GM21619 (cell line): ENCODE results near the gene CCDC82.

ENCODE experiments used
- ATAC-seq: cut with Tn5 transposase; IDR thresholded peaks from one replicate; pipeline ENCODE4 v1.9.1; 2021; ENCODE audit not compliant: unreplicated experiment

Gene CCDC82

DNA sequence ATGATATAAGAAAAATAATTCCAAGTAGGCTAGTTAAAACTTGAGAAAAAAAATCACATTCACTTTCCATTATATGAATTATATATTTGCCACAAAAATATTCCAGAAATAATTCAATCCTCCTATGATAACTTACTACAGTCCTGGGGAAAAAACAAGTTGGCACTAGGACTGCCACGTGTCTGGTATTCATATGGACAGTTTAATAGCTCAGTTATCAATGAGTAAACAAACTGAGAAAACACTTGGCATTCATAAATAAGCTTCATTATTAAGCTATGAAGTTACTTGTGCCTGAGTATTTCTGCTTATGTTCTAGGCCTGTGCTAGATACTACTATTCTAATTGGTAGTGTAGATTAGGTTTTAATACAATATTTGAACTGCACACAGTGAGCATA, 24.2 kb downstream of the CCDC82 start:
- ATAC-seq, result no peak

DNA sequence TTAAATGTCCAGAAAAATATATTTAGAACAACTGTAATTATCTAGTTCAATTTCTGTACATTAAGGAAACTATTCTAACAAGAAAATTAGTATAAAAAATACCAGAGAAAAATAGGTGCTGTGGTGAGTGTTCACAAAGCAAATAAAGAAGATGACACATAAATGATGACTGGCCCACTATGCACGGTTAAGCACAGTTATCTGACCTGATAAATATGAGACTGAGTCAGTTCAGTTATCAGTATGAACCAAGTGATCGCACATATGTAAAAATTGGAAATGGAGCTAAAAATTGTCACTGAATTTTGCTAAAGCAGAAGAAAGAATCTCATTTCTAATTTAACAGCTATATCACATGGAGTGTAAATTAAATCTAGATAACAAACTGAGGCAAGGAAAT, 27.9 kb downstream of the CCDC82 start:
- no peak for ATAC-seq

DNA sequence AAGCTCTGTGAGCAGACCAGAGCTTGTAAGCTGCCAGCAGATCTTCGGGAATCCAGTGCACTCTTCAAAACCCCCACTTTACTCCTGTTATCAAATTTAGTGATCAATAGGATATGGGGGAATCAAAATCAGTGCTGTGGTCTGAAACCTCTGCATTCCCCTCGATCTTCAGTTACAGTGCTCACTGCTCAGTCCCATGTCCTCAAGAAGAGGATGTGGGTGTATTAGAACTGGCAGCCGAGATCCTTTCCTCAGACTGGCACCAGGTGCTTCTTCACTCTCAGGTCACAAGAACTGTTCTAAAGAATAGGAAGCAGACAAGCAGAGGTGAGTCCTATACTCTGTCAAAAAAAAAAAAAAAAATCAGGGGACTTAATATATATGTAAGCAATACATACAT, 31.4 kb downstream of the CCDC82 start:
- ATAC-seq, result no peak

DNA sequence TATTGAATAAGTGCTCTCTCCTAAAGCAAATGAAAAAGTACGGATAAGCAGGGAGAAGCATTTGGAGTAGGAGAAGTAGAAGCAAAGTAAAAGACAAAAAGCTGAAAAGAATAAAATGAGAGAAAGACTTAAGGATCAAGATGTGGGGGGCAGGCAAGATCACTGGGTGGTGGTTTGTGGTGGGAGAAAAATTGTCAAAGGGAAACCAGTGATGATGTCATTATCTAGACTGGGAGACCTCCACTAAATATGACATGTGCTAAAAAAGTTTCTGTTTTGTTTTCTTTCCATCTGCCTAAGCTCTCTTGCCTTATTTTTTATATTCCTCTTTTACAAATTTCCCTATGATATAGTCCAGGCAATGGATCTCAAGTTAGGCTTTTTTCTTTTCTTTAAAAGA, 31.9 kb downstream of the CCDC82 start:
- ATAC-seq, result peak; percentile 57

DNA sequence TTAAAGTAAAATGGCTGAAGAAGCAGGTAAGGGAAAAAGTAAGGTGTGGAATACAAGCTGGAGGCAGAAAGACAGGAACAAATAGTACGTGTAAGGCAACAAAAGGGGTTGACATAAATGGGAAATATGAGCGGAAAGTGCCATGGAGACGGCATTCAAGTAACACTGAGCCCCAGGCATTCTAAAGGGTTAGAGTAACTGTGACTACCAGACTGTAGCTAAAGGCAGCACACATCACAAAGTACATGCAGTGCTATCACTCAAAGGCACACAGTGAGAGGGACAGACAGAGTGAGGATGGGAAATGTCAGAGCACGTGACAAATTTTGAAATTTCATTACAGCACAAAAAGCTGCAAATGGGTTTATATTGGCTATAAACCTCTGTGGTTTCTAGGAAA, 32.9 kb downstream of the CCDC82 start:
- ATAC-seq, result no peak

DNA sequence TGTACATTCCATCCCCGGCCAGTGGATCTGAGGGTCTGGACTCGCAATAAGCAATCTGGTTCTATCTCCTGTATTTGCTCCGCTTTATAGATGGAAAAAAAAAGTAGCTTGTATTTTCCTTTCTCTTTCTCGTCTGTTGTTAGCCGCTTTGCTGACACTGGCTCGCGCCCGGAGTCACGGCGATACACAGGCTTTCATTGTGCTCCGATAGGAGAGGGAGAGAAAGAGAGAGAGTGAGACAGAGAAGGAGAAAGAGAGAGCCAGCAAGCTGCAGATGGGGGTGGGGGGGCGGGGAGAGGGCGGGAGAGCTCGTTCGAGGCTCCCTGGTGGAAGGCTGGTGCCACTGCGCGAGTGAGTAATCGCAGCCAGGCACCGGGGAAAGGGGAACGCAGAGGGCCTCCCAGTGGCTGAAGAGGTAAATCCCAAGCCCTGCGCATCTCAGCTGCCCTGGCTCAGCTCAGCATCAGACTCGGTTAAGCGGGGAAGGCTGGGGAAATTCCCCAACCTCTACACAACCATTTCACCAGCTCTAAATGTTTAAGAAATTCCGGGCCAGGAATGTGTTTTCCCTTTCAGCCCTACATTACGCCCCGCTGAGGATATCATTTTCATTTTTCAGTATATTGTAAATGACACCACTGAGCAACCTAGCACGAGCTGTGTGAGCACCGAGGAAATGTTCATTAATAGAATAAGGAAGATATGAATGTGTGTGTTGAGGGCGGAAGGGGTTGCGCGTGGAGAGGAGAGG, 46.6 kb downstream of the CCDC82 start, which contains the start of gene MAML2:
Gene MAML2, minus strand, starts transcription at position 235 of the 751 bp plus-strand sequence. CDS start 1,300 bp downstream, outside the sequence.
- peak; percentile 71 for ATAC-seq

DNA sequence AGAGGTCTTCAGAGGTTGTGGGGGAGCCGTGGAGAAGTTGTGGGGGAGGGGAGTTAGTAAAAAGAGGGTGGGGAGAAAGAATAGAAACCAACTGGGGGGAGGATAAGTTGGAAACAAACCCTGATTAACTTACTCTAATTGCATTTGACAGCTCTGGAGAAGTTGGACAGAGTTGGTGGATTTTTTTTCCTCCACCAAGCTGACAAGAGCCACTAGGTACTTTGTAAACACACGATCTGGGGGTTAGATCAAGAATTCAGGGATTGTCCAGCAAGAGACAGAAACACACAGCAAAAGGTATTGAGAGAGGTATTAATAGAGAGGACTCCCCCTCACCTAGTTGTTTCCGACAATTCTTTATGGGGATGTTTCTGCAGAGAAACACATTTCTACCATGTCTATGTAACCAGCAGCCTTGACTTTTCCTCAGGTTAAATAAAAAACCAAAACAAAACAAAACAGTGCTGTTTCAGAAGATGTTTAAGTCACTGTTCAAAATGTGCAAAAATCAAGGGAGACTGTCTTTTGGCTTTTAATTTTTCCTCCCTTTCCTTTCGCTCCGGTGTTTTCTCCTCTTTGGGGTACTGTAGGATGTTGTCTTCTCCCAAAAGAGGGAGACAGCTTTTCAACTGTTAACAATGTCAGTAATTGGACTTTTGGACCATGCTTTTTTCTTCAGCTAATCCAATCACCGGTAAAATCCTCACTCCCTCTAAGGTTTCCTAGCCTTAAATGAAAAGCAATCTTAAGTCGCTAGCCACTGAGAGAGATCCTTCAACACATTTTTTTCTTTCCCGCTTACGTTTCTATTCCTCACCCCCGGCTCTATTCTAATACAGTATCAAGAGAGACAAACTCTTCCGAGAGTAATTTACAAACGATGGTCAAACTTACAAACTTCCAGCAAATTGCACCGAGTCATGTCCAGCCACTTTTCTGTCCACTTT, 47.4 kb downstream of the CCDC82 start:
- ATAC-seq, result no peak

DNA sequence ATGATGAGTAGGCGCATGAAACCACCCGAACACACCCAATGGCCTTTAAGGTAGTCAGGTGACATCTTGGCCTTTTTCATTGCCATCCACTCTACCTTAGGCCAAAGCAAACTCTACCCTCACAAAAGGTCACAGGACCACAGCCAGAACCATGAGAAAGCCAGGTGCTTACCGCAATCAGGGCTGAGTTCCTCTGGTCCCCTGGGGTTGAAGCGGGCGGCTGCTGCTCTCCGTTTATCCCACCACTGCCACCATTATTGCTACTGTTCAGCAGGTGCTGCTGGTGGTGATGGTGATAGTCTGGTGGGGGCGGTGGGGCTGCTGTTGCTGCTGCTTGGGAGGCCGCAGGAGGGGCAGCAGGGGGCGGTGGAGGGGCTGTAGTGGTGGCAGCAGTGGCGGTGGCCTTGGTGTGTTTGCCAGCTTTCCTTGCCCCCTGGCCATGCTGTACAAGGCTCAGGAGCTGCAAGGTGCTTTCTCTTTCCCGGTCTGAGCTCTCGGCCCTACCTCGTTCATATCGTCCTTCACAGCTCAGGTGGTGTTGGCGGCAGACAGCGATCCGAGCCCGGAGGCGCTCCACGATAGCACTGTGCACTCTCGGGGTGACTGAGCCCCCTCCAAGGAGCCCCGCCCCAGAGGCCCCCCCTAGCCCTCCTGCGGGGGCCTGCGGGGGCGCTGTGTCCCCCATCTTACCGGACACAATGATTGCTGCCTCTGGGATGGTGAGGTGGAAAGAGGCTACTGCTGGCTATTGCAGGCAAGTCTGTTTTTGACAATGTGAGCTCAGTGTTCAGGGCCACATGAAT, 48.3 kb downstream of the CCDC82 start:
- ATAC-seq, result peak; percentile 31

DNA sequence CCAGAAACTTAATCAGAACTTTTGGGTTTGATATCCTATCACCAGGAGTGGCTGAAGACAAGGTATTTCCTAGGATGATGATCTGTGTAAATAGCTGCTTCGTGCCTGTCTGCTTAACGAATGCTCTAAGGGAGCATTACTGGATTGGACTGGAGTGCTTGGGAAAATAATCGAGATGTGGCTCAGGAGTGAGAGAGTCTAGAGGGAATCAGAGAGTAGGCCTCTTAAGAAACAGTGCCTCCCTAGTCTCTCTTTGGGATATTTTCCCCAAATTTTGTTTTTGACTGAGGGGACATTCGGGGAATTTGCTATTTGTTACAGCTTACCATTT, 49.2 kb downstream of the CCDC82 start:
- ATAC-seq, result no peak

DNA sequence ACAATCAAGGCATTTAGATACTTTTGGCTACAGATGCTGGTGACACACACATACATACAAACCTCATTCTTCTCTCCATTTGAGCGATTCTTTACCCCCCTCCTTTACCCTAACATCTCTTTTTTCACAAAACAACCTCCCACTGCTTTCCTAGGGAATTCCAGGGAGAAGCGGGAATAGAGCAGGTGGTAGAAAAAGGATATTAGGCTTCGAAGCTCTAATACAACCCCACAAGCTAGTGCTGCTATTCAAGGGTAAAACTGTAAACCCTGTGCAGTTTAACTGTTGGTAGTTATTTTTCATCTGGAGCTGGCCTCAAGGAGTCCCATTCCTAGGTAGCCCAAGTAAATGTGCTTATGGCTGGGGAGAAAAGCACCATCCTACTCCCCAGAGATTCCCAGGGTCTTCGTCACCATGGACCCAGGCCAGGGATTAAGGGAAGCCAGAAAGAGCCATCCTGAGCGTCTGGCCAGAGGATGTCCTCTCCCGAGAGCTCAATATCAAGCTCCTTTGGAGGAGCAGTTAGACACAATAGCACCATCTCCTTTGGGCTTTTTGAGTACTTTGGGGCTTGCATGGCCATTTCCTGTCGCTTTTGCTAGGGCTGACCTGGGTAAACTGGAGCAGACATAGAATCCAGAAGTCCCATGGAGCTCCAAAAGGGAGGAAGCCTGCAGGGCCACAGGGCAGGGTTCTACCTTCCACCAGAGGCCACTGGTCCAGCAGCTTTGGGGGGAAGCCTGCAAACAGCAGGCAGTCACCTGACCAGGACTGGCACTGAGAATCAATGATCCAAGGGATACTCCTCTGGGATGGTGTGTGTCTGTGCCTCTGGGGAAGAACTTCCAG, 49.8 kb downstream of the CCDC82 start:
- no peak for ATAC-seq

DNA sequence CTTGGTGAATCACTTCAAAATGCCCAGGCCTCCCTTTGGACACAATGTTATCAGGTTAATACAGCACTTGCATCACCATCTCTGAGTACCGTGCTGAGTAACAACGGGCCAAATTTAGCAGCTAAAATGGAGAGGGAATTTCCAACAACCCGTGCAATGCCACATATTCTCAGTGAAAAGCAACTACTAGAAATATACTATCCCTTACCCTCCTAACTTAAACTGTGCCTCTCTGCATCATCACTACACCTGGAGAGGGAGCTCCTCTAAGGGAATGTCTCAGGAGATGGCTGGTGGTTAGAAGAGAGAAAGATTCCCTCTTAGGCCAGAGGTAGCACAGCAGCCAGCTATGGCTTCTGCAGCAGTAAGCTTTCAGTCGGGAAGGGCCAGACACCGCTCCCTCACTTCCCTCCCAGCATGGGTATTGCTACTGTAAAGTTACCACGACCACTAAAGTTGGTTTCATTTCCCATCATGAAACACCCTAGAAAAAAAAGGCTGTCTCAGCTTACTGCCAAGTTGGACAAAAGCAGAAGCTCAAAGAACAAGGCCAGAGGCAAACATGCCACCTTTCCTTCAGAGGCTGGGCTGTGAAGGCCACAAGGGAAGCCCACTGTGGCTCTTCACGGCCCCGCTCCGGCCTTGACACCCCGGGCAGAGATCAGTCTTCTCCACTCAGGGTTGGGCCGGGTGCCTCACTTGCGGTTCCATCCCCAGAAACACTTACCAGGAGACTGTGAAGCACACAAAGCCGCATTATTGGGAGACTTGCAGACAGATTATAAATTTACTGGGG, 50.6 kb downstream of the CCDC82 start:
- ATAC-seq, result peak; percentile 39

DNA sequence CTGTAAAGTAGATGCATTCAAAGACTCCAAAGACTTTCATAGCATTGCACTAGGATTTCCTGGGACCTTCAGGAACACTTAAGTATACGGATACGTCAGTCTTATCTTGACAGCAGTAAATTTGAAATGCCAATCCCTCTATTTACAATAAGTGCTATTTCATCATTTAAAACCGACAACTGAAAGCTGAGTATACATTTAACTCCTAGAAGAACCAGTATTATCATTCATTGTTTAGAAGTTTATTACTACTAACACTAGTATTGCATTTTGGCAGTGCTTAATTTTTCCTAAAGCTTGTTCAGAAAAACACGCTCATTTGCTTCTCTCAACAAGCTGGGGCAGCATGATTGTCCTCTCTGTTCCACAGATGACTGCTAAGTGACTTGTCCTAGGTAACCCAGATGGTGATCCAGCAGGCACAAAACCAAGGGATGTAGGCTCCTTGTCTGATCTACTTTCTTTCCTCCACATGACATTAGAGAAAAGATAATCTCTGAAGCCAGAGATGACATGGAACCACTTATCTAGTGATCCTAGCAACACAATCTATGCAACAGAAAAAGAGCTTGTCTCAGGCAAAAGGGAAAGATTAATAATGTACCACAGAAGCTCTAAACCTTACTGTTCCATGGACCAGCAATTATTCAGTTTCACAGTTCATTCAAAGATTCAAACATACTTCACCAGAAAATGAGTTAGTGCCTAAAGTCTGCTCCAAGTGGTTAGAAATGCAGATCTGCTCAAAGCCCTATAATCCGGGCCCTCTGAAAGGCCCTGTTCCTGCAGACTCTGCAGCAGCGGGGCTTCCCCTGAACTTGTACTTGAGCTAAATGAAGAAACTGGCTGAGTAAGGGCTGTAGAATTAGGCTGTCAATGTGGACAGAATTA, 51.9 kb downstream of the CCDC82 start:
- ATAC-seq, result peak; percentile 34

DNA sequence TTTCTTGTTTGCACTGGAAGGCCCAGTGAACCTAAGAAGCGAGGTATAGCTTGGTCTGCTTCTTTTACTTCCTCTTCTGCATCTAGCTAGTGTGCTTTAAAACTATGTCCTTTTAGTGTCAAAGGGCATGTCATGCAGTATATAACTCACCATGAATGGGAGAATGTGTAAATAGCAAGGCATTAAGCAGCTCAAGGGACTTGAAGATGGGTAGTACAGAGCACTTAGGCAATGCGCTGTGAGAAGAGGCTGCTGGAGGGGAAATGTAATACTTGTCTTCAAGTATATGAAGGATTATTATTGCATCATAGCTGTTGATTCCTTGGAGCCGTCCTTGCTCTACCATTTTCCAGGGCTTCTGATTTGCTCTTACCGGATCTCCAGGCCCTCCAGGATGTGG, 54.3 kb downstream of the CCDC82 start:
- no peak for ATAC-seq

DNA sequence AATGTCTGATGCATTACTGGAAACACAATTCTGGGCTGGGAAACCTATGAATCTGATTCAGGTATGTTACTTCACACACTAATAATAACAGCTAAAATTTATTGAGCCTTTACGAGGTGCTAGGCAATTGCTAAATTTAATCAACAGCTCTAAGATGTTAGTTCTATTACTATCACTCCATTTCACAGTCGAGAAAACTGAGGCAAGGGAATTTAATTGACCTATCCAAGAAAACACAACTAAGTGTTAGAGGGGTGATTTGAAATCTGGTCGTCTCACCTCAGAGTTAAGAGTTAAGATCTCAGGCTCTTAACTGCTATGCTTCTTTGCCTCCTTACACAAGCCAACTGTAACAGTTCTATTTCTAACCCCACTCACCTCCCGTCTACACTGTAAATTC, 55.5 kb downstream of the CCDC82 start:
- ATAC-seq, result no peak

DNA sequence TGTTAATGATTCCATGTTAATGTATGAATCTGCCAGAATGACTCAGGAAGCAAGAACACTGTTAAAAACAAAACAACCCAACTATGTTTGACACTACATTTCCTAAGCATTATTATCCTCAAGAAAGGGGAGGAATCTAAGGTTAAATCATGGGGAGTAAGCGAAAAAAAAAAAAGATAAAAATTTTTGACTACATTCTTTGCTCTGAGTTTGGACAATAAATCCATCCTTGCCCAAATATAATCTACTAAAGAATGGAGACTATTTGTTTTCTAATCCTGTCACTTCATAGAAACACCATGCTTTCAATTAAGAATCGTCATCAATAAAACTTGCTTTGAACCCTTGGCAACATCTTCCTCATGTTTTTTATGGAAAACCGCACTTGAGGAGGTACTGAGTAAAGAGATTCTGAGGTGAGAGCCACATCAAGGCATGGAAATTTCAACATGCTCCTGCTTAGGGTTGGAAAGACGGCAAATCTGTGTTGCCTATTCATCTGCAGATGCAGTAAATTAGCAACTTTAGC, 56.5 kb downstream of the CCDC82 start:
- ATAC-seq, result no peak

DNA sequence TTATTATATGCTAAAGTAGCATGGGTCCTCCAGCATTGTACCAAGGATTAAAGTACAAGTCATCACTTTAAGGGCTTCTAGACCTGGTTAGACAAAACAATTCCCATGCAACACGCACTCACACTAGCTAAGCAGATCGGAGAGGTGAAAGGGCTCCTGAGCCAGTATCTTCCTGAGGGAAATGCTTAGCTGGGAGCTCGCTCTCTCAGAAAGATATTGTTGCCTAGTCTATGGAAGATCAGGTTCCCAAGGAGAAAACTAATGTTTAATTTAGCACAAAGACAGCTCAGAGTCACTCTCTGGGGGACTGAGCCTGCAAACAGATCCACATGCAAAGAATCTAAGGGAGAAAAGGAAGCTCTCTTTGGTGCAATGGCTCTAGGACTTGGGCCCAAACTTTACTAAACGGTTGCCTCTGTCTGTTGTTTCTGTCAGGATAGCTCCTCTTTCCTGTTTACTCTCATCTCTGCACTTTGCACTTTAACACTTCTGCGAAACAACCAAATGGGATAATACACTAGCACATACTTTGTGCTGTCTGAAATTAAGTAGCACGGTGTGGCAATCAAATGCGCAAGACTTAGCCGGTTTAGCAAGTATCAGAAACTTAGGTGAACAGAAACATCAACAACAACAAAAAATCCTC, 57.5 kb downstream of the CCDC82 start:
- no peak for ATAC-seq

DNA sequence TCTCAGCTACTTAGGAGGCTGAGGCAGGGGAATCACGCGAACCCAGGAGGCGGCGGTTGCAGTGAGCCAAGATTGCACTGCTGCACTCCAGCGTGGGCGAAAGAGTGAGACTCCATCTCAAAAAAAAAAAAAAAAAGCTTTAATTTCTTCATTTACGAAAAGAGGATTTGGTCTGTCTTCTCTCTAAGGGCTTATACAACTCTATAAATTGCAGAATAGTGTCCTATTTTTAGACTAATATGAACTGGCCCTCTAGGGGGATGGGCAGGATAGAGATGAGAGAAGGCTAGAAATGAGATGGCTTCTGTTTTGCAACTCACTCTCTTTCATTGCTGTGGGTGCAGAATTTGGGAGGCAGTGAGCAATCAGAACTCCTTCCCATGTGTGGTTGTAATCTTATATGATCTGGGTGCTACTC, 58.0 kb downstream of the CCDC82 start:
- ATAC-seq, result no peak

DNA sequence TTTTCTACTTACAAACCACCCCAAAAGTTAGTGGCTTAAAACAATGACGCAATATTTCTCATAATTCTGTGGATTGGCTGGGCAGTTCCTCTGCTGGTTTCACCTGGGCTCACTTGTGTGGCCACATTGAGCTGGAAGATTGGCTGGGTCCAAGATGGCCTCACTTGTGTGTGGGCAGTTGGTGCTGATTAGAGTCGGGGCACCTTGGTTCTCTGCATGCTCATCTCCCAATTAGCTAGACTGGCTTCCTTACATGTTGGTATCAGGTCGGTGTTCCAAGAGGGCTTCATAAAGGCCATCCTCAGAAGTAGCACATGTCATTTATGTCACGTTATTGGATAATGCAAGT, 59.2 kb downstream of the CCDC82 start:
- ATAC-seq, result no peak
